Measurements from ENCODE around the gene JMJD7. TPM values are rescaled to one million over a fixed set of nuclear protein-coding genes. Genes with fewer than 3 reads are reported as not detected.

Gene JMJD7
- total and polyA plus RNA-seq, 2 donors = 4.2 to 15.7 TPM

DNA sequence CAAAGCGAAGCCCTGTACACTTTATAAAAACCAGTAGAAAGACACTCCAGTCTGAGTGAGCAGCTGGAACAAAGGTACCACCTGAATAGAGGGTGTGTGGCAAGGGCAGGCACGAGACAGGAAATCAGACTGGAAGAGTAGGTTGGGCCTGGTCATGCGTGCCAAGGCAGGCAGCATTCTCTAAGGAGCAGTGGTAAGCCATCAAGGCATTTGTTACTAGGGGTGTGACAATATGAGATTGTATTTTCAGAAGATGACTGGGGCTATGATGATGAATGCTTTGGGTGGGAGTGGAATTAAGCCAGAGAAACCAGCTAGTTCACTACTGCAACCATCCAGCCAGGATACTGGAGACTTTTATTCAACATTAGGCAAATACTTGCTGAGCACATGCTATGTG, 5.0 kb downstream of the JMJD7 start:
- Histone ChIP-seq H3K4me1 (ENCODE audit: insufficient read depth) (no peaks in the 10 kb centered on the region), H3K27ac (ENCODE audit: low read depth) (no peak overlapping the region), H3K36me3 (ENCODE audit: insufficient read depth) (no peaks in the 10 kb centered on the region), H3K4me3 (ENCODE audit: low read depth, low read length) (no peak overlapping the region)
- 79% methylated on average over 3 of the region's 3 CpGs for WGBS
- peak; percentile 71 for DNase-seq (ENCODE audit: extremely low spot score)

GRCh38 chr15:41834096-41834495, 6.2 kb downstream of the JMJD7 start:
- no peak for DNase-seq (ENCODE audit: extremely low spot score)
- WGBS = 72% methylated on average over 3 of the region's 3 CpGs
- no peaks in the 10 kb centered on the region for H3K4me1 ChIP-seq (ENCODE audit: insufficient read depth)

DNA sequence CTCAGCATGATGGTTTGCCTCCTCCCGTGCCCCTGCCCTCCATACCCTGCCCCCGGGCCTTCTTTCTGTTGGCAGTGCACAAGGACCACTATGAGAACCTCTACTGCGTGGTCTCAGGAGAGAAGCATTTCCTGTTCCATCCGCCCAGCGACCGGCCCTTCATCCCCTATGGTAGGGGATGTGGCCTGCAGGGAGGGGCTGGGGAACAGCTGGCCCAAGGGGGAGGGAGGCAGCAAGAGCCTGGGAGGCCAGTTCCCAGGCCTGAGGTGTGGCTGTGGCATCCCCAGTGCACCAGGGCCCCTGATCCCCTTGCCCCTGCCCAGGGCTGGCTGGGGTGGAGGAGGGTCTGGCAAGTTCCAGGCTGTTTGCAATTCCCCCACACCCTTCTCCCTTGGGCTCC, 8.2 kb downstream of the JMJD7 start:
- no peaks in the 10 kb centered on the region for H3K36me3 ChIP-seq (ENCODE audit: insufficient read depth)
- no peak overlapping the region for H3K27ac ChIP-seq (ENCODE audit: low read depth)
- no peaks in the 10 kb centered on the region for H3K4me1 ChIP-seq (ENCODE audit: insufficient read depth)
- WGBS = 63% methylated on average over 6 of the region's 6 CpGs
- H3K4me3 ChIP-seq (ENCODE audit: low read depth, low read length) = no peak overlapping the region
- DNase-seq (ENCODE audit: extremely low spot score) = no peak

More at GRCh38 chr15:41834096-41834495, 6.2 kb downstream of the JMJD7 start:
- H3K4me3 ChIP-seq (ENCODE audit: low read depth, low read length) = no peak overlapping the region
- no peaks in the 10 kb centered on the region for H3K36me3 ChIP-seq (ENCODE audit: insufficient read depth)
- no peak overlapping the region for H3K27ac ChIP-seq (ENCODE audit: low read depth)

DNA sequence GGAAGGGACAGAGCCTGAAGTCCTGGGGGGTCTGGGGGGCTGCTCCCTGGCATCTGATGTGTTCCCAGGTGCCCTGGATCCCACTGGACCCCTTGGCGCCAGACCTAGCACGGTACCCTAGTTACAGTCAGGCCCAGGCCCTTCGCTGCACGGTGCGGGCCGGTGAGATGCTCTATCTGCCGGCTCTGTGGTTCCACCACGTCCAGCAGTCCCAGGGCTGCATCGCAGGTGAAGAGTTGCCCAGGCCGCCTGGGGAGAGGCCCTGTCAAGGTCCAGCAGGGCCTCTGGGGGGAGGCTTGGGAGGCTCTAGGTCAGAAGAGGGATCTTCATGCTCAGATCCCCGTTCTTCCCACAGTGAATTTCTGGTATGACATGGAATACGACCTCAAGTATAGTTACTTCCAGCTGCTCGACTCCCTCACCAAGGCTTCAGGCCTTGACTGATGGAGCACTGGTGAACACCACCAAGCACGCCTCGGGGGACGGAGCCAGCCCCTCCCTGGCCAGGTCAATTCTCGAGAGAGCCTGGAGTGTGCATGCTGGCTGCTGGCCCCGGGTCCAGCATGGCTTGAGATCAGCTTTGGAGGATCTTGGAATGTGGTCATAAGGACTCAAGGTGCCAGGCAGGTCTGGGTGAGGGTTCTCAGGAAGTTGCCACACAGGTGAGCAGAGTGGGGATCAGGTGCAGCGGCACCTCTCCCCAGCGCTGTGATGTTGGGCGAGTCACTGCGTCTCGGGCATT, 9.0 kb downstream of the JMJD7 start:
- 91% methylated on average over 23 of the region's 23 CpGs for WGBS
- DNase-seq (ENCODE audit: extremely low spot score) = no peak
- Histone ChIP-seq H3K4me3 (ENCODE audit: low read depth, low read length) (no peak overlapping the region), H3K4me1 (ENCODE audit: insufficient read depth) (no peaks in the 10 kb centered on the region), H3K27ac (ENCODE audit: low read depth) (no peak overlapping the region), H3K36me3 (ENCODE audit: insufficient read depth) (no peaks in the 10 kb centered on the region)

- H3K4me1 ChIP-seq (ENCODE audit: insufficient read depth) = no peaks in the 10 kb centered on the region
- H3K4me3 ChIP-seq (ENCODE audit: low read depth, low read length) = no peak within 1 kb of the TSS
- no peaks in the 10 kb centered on the region for H3K36me3 ChIP-seq (ENCODE audit: insufficient read depth)
- H3K27ac ChIP-seq (ENCODE audit: low read depth) = peak within 1 kb of the TSS; percentile 44
- WGBS = 83% methylated on average over 6 of the region's 6 CpGs
- DNase-seq (ENCODE audit: extremely low spot score) = peak; percentile 39
Observed at GRCh38 chr15:41838400-41838897, 10.6 kb downstream of the JMJD7 start, which contains the start of gene PLA2G4B. PLA2G4B (plus strand) TSS chr15:41838847; CDS start chr15:41838914, 67 bp downstream.

- Histone ChIP-seq H3K4me3 (ENCODE audit: low read depth, low read length) (no peak overlapping the region), H3K27ac (ENCODE audit: low read depth) (no peak overlapping the region), H3K36me3 (ENCODE audit: insufficient read depth) (no peaks in the 10 kb centered on the region), H3K4me1 (ENCODE audit: insufficient read depth) (no peaks in the 10 kb centered on the region)
- no peak for DNase-seq (ENCODE audit: extremely low spot score)
- WGBS = 94% methylated on average over 16 of the region's 16 CpGs
Observed at GRCh38 chr15:41839781-41840491, 12.0 kb downstream of the JMJD7 start.

DNA sequence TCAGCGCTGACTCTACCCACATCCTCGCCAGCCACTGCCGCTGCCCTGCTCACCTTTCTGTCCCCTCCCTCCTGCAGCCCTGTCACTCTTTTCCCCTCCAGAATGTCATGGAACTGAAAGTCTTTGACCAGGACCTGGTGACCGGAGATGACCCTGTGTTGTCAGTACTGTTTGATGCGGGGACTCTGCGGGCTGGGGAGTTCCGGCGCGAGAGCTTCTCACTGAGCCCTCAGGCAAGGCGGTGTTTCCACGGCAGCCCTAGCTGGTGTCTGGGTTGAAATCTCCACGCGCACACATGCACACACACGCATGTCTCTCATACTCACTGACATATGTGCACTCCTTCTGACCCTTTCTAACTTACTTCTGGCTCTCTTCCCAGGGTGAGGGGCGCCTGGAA, 12.8 kb downstream of the JMJD7 start:
- DNase-seq (ENCODE audit: extremely low spot score) = no peak
- H3K4me1 ChIP-seq (ENCODE audit: insufficient read depth) = no peaks in the 10 kb centered on the region
- H3K36me3 ChIP-seq (ENCODE audit: insufficient read depth) = no peaks in the 10 kb centered on the region
- 92% methylated on average over 15 of the region's 15 CpGs for WGBS
- no peak overlapping the region for H3K27ac ChIP-seq (ENCODE audit: low read depth)
- H3K4me3 ChIP-seq (ENCODE audit: low read depth, low read length) = no peak overlapping the region

GRCh38 chr15:41841131-41841530, 13.2 kb downstream of the JMJD7 start:
- 93% methylated on average over 10 of the region's 10 CpGs for WGBS
- H3K27ac ChIP-seq (ENCODE audit: low read depth) = no peak overlapping the region
- DNase-seq (ENCODE audit: extremely low spot score) = no peak
- no peak overlapping the region for H3K4me3 ChIP-seq (ENCODE audit: low read depth, low read length)
- no peaks in the 10 kb centered on the region for H3K4me1 ChIP-seq (ENCODE audit: insufficient read depth)
- H3K36me3 ChIP-seq (ENCODE audit: insufficient read depth) = no peaks in the 10 kb centered on the region

DNA sequence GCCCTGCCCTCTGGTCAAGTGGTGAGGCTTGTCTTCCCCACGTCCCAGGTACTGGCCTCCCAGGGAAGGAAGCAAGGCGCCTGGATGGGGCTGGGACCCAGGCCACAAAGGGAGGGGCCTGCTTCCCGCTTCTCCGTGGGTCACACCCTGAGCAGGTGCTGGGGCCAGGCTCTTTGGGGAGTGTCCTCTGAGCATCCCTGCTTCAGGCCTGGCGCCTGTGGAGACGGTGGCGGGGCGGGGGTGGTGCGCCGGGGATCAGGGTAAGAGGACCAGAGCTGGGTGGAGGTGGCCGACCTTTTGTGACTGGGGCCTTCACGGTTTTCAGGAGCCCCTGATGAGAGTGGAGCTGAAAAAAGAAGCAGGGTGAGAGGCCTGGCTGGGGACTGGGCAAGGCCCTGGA, 14.3 kb downstream of the JMJD7 start:
- WGBS = 76% methylated on average over 12 of the region's 12 CpGs
- Histone ChIP-seq H3K4me1 (ENCODE audit: insufficient read depth) (no peaks in the 10 kb centered on the region), H3K36me3 (ENCODE audit: insufficient read depth) (no peaks in the 10 kb centered on the region), H3K4me3 (ENCODE audit: low read depth, low read length) (no peak overlapping the region), H3K27ac (ENCODE audit: low read depth) (no peak overlapping the region)
- no peak for DNase-seq (ENCODE audit: extremely low spot score)

- Histone ChIP-seq H3K27ac (ENCODE audit: low read depth) (no peak overlapping the region), H3K4me1 (ENCODE audit: insufficient read depth) (no peaks in the 10 kb centered on the region), H3K4me3 (ENCODE audit: low read depth, low read length) (no peak overlapping the region), H3K36me3 (ENCODE audit: insufficient read depth) (no peaks in the 10 kb centered on the region)
- 84% methylated on average over 10 of the region's 10 CpGs for WGBS
- DNase-seq (ENCODE audit: extremely low spot score) = no peak
Observed at GRCh38 chr15:41843571-41843970, 15.7 kb downstream of the JMJD7 start.

- 88% methylated on average over 12 of the region's 12 CpGs for WGBS
- Histone ChIP-seq H3K36me3 (ENCODE audit: insufficient read depth) (no peaks in the 10 kb centered on the region), H3K4me1 (ENCODE audit: insufficient read depth) (no peaks in the 10 kb centered on the region), H3K4me3 (ENCODE audit: low read depth, low read length) (no peak overlapping the region), H3K27ac (ENCODE audit: low read depth) (no peak overlapping the region)
- DNase-seq (ENCODE audit: extremely low spot score) = no peak
Observed at GRCh38 chr15:41844814-41845213, 16.9 kb downstream of the JMJD7 start.

GRCh38 chr15:41847206-41847605, 19.3 kb downstream of the JMJD7 start:
- no peak for DNase-seq (ENCODE audit: extremely low spot score)
- no peak overlapping the region for H3K4me3 ChIP-seq (ENCODE audit: low read depth, low read length)
- H3K36me3 ChIP-seq (ENCODE audit: insufficient read depth) = no peaks in the 10 kb centered on the region
- H3K4me1 ChIP-seq (ENCODE audit: insufficient read depth) = no peaks in the 10 kb centered on the region
- no peak overlapping the region for H3K27ac ChIP-seq (ENCODE audit: low read depth)
- WGBS = 93% methylated on average over 14 of the region's 14 CpGs

GRCh38 chr15:41847981-41848380, 20.1 kb downstream of the JMJD7 start:
- Histone ChIP-seq H3K4me1 (ENCODE audit: insufficient read depth) (no peaks in the 10 kb centered on the region), H3K4me3 (ENCODE audit: low read depth, low read length) (no peak overlapping the region), H3K27ac (ENCODE audit: low read depth) (no peak overlapping the region), H3K36me3 (ENCODE audit: insufficient read depth) (no peaks in the 10 kb centered on the region)
- WGBS = 96% methylated on average over 9 of the region's 9 CpGs
- DNase-seq (ENCODE audit: extremely low spot score) = no peak

DNA sequence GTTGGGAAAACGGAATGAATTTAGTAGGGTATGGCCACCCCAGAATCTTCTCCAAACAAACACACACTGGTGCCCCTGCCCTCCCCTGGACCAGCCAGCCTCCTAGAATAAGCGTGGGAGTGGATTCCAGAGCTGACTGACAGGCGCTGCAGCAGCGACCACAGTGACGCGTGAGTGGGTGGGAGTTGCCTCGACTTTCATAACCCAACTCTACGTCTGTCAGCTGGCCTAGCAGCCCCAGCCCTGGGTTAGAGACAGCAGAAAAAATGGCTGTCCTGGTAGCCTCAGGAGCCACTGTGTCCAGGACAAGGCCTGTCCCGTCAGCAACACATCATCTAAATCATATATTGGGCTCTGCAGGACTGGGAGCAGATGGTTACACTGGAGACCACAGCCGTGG, 20.7 kb downstream of the JMJD7 start:
- H3K27ac ChIP-seq (ENCODE audit: low read depth) = no peak overlapping the region
- H3K36me3 ChIP-seq (ENCODE audit: insufficient read depth) = no peaks in the 10 kb centered on the region
- DNase-seq (ENCODE audit: extremely low spot score) = no peak
- H3K4me3 ChIP-seq (ENCODE audit: low read depth, low read length) = no peak overlapping the region
- no peaks in the 10 kb centered on the region for H3K4me1 ChIP-seq (ENCODE audit: insufficient read depth)
- 83% methylated on average over 10 of the region's 10 CpGs for WGBS
